Osteoblast (primary cell): ENCODE measurements around the gene ERAP2. TPM values are rescaled to one million over a fixed set of nuclear protein-coding genes. Genes with fewer than 3 reads are reported as not detected.

Experiments
- DNase-seq: peaks from one replicate; pipeline ENCODE4 v3.0.0; 2011; ENCODE audit warnings: low spot score, mixed read lengths; ENCODE audit not compliant: insufficient read length; ENCODE audit errors: missing footprints
- H2AFZ ChIP-seq: 2 replicates; pipeline ENCODE4 v1.6.0; 2011; ENCODE audit warnings: mild to moderate bottlenecking, low read length
- H3K27ac ChIP-seq: 2 replicates; pipeline ENCODE4 v1.5.1; 2011; ENCODE audit warnings: mild to moderate bottlenecking, low read depth, low read length, moderate library complexity
- H3K27me3 ChIP-seq: 2 replicates; pipeline ENCODE4 v1.6.0; 2012; ENCODE audit warnings: mild to moderate bottlenecking, control low read depth, inconsistent platforms, low read length, moderate library complexity; ENCODE audit not compliant: insufficient read depth
- H3K36me3 ChIP-seq: 2 replicates; pipeline ENCODE4 v1.5.1; 2011; ENCODE audit warnings: mild to moderate bottlenecking, low read length, control low read depth, moderate library complexity; ENCODE audit not compliant: insufficient read depth
- H3K4me1 ChIP-seq: 2 replicates; pipeline ENCODE4 v1.5.1; 2011; ENCODE audit warnings: mild to moderate bottlenecking, low read length, control low read depth, moderate library complexity; ENCODE audit not compliant: insufficient read depth
- H3K4me2 ChIP-seq: 2 replicates; pipeline ENCODE4 v1.6.0; 2011; ENCODE audit warnings: mild to moderate bottlenecking, low read length; ENCODE audit not compliant: insufficient read depth
- H3K4me3 ChIP-seq: fragments of 200-600 bp; sonication (generic); 3 replicates; pipeline ENCODE4 v1.5.1; 2012; ENCODE audit warnings: mild to moderate bottlenecking, low read length, inconsistent platforms; ENCODE audit not compliant: insufficient read depth
- H3K79me2 ChIP-seq: 2 replicates; pipeline ENCODE4 v1.6.0; 2012; ENCODE audit warnings: mild to moderate bottlenecking, low read length, control low read depth, inconsistent platforms; ENCODE audit not compliant: insufficient read depth
- H3K9me3 ChIP-seq: 2 replicates; pipeline ENCODE4 v1.5.1; 2011; ENCODE audit warnings: low read depth, low read length, control low read depth
- H4K20me1 ChIP-seq: 2 replicates; pipeline ENCODE4 v1.6.0; 2012; ENCODE audit warnings: mild to moderate bottlenecking, low read length, control low read depth; ENCODE audit not compliant: insufficient read depth
- CTCF ChIP-seq: IDR thresholded peaks from 2 replicates; pipeline ENCODE4 v1.5.1; 2011; ENCODE audit warnings: mild to moderate bottlenecking, low read depth, low read length, moderate library complexity; ENCODE audit errors: extremely low read depth
- total RNA-seq: library from RNA; depleted of rRNA; stranded (reverse); fragments of >200 nt; gene quantifications from 2 replicates; pipeline ENCODE4 v1.2.3, GENCODE V29; 2012

Gene ERAP2
- total RNA-seq, 1 donor, result 84.7 TPM

DNA sequence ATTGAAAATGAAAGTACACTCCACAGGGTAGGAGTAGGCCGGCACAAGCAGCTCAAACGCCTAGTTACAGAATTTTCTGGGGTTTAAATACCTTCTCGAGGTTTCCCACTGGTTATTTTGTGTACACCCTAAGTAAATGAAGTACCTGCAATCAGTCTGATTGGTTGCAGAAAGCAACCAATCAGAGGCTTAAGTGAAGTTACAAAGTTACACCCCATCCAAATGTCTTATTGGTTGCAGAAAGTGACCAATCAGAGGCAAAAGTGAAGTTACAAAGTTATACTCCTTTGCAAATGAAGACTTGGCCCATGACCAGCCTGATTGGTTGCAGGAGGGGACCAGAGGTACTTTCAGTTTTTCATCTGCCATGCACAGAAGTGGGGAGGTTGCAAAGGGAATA is 33.2 kb upstream of the ERAP2 start:
- no peaks in the 10 kb centered on the region for H3K9me3 ChIP-seq
- peak overlapping the region; percentile 41 for H3K4me2 ChIP-seq
- peak overlapping the region; percentile 16 for H2AFZ ChIP-seq
- H3K4me1 ChIP-seq, result no peaks in the 10 kb centered on the region
- H3K27ac ChIP-seq, result no peak overlapping the region
- no peaks in the 10 kb centered on the region for H4K20me1 ChIP-seq
- H3K4me3 ChIP-seq, result no peak overlapping the region
- H3K36me3 ChIP-seq, result no peaks in the 10 kb centered on the region
- no peaks in the 10 kb centered on the region for H3K27me3 ChIP-seq
- no peaks in the 10 kb centered on the region for H3K79me2 ChIP-seq
- no peak for DNase-seq
- no peak for TF ChIP-seq CTCF

DNA sequence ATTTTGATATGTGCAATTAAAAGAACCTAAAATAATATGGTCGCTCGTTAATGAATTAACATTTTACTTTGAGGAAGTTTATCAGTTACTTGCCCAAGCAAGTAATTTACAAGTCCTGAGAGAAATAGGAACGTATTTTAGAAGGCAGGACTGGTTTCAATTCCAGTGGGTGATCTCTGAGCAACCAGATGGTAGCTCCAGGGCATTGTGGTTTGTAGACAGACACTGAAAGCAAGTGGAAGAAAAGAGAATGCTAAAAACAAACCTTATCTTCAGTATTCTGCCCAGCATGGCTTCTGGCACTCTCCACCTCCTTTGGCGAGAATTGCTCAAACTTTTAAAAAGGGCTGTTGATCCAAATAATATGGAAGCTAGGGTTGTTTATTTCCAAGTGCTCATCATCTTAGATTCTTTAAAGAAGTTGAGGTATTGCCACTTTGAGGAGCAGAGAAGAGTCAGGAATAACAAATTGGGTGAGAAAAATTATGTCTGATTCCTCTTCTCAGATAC is 31.8 kb upstream of the ERAP2 start:
- H3K4me1 ChIP-seq, result no peaks in the 10 kb centered on the region
- no peak overlapping the region for H3K4me3 ChIP-seq
- peak overlapping the region; percentile 57 for H2AFZ ChIP-seq
- TF ChIP-seq CTCF, result no peak
- H3K27me3 ChIP-seq, result no peaks in the 10 kb centered on the region
- no peaks in the 10 kb centered on the region for H4K20me1 ChIP-seq
- no peaks in the 10 kb centered on the region for H3K9me3 ChIP-seq
- H3K27ac ChIP-seq, result no peak overlapping the region
- no peaks in the 10 kb centered on the region for H3K36me3 ChIP-seq
- no peaks in the 10 kb centered on the region for H3K79me2 ChIP-seq
- no peak for DNase-seq
- peak overlapping the region; percentile 24 for H3K4me2 ChIP-seq

- Histone ChIP-seq H3K4me1 (peaks cover 35% of the 10 kb centered on the region), H3K4me3 (no peak overlapping the region), H3K27ac (no peak overlapping the region), H4K20me1 (no peaks in the 10 kb centered on the region), H3K36me3 (no peaks in the 10 kb centered on the region), H2AFZ (peak overlapping the region; percentile 49), H3K27me3 (no peaks in the 10 kb centered on the region), H3K4me2 (no peak overlapping the region), H3K9me3 (no peaks in the 10 kb centered on the region), H3K79me2 (no peaks in the 10 kb centered on the region)
- no peak for DNase-seq
- no peak for TF ChIP-seq CTCF
Observed at GRCh38 chr5:96851312-96852062, 24.8 kb upstream of the ERAP2 start.

GRCh38 chr5:96852759-96853158 is 23.5 kb upstream of the ERAP2 start:
- Histone ChIP-seq H3K27me3 (no peaks in the 10 kb centered on the region), H3K9me3 (no peaks in the 10 kb centered on the region), H3K27ac (peak overlapping the region; percentile 9), H3K36me3 (no peaks in the 10 kb centered on the region), H4K20me1 (no peaks in the 10 kb centered on the region), H3K4me1 (peaks cover 38% of the 10 kb centered on the region), H3K4me2 (peak overlapping the region; percentile 27), H3K79me2 (no peaks in the 10 kb centered on the region), H2AFZ (no peak overlapping the region), H3K4me3 (no peak overlapping the region)
- DNase-seq, result no peak
- no peak for TF ChIP-seq CTCF
